DND-41 (cell line): ENCODE data around the gene PIK3R2.

Experiments
- ATAC-seq: fragments of 200-7000 bp; cut with Tn5 transposase; 3 replicates; pipeline ENCODE4 v1.9.1; 2021; ENCODE audit warnings: low read depth; ENCODE audit not compliant: insufficient read depth
- DNase-seq: peaks from one replicate; pipeline ENCODE4 v3.0.0-alpha.2; 2020
- H2AFZ ChIP-seq: 2 replicates; pipeline ENCODE4 v1.6.0; 2012; ENCODE audit warnings: low read depth, low read length
- H3K27ac ChIP-seq: 2 replicates; pipeline ENCODE4 v1.5.1; 2012; ENCODE audit warnings: low read length, inconsistent platforms
- H3K27me3 ChIP-seq: fragments of 200-600 bp; sonication (generic); 2 replicates; pipeline ENCODE4 v1.6.0; 2012; ENCODE audit warnings: low read length, mild to moderate bottlenecking, inconsistent platforms; ENCODE audit not compliant: insufficient read depth, poor library complexity
- H3K36me3 ChIP-seq: 2 replicates; pipeline ENCODE4 v1.5.1; 2012; ENCODE audit warnings: low read length, inconsistent platforms; ENCODE audit not compliant: insufficient read depth
- H3K4me1 ChIP-seq: 2 replicates; pipeline ENCODE4 v1.5.1; 2012; ENCODE audit warnings: mild to moderate bottlenecking, low read length; ENCODE audit not compliant: insufficient read depth
- H3K4me2 ChIP-seq: 2 replicates; pipeline ENCODE4 v1.6.0; 2012; ENCODE audit warnings: mild to moderate bottlenecking, moderate library complexity, low read length, inconsistent platforms; ENCODE audit not compliant: insufficient read depth
- H3K4me3 ChIP-seq, 2 experiments: fragments of 200-600 bp in 1 of 2; shearing (Covaris generic) in 1 of 2; 2 replicates each; pipeline ENCODE4 v1.5.1; 2012 to 2016; ENCODE audit warnings: inconsistent platforms in 2 of 2, low read length in 2 of 2, mild to moderate bottlenecking in 2 of 2, low read depth in 1 of 2, moderate library complexity in 1 of 2
- H3K79me2 ChIP-seq: 2 replicates; pipeline ENCODE4 v1.6.0; 2012; ENCODE audit warnings: low read length, inconsistent platforms; ENCODE audit not compliant: insufficient read depth
- H3K9ac ChIP-seq: 2 replicates; pipeline ENCODE4 v1.6.0; 2012; ENCODE audit warnings: low read depth, mild to moderate bottlenecking, inconsistent platforms, low read length, moderate library complexity
- H3K9me3 ChIP-seq: 2 replicates; pipeline ENCODE4 v1.5.1; 2012; ENCODE audit warnings: low read length, moderate library complexity, mild to moderate bottlenecking, inconsistent platforms; ENCODE audit not compliant: insufficient read depth, severe bottlenecking
- H4K20me1 ChIP-seq: 2 replicates; pipeline ENCODE4 v1.6.0; 2012; ENCODE audit warnings: low read length; ENCODE audit not compliant: insufficient read depth
- CTCF ChIP-seq: IDR thresholded peaks from 2 replicates; pipeline ENCODE4 v1.5.1; 2012; ENCODE audit warnings: borderline replicate concordance, low read length, moderate library complexity, mild to moderate bottlenecking; ENCODE audit not compliant: poor library complexity, severe bottlenecking; ENCODE audit errors: extremely low read depth
- EZH2 ChIP-seq: IDR thresholded peaks from 3 replicates; pipeline ENCODE4 v1.6.1; 2012; ENCODE audit warnings: borderline replicate concordance, low read depth, mild to moderate bottlenecking, moderate library complexity, low read length, inconsistent platforms; ENCODE audit not compliant: severe bottlenecking

PIK3R2 gene

GRCh38 chr19:18197941-18198340, 45.0 kb downstream of the PIK3R2 start:
- Histone ChIP-seq H3K27me3 (no peaks in the 10 kb centered on the region), H3K27ac (no peak overlapping the region), H3K9ac (no peak overlapping the region), H3K4me2 (no peak overlapping the region), H3K9me3 (no peaks in the 10 kb centered on the region), H3K36me3 (peaks cover 26% of the 10 kb centered on the region), H2AFZ (no peak overlapping the region), H3K4me1 (peaks cover 18% of the 10 kb centered on the region), H4K20me1 (peaks cover 12% of the 10 kb centered on the region; the same call in 1 of the 2 replicates), H3K4me3 (no peak overlapping the region), H3K79me2 (peaks cover 10% of the 10 kb centered on the region)
- no peak for ATAC-seq
- no peak for TF ChIP-seq CTCF
- no peak for TF ChIP-seq EZH2
- no peak for DNase-seq

DNA sequence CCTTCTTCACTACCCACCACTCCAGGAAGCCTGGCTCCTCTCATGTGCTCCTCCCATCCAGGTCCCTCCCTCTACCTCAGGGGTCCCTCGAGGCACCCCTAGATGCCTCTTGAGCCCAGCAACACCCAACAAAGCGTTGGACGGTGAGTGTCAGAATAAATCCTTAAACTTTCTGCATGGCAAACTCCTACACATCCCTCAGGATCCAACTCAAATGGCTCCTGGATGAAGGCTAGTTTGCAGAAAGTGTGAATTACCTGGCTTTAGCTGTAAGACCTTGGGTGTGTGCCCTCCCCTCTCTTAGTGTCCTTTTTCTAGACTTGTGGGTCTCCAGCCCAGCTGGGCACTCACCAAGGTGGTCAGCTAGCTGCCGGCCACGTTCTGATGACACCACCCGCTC, 45.4 kb downstream of the PIK3R2 start:
- Histone ChIP-seq H3K79me2 (peaks cover 13% of the 10 kb centered on the region), H3K9me3 (no peaks in the 10 kb centered on the region), H3K36me3 (peaks cover 26% of the 10 kb centered on the region), H3K27ac (no peak overlapping the region), H4K20me1 (peaks cover 14% of the 10 kb centered on the region; the same call in 1 of the 2 replicates), H3K27me3 (no peaks in the 10 kb centered on the region), H3K4me2 (no peak overlapping the region), H3K4me3 (no peak overlapping the region), H3K9ac (no peak overlapping the region), H2AFZ (no peak overlapping the region), H3K4me1 (peaks cover 22% of the 10 kb centered on the region)
- DNase-seq (no peak), ATAC-seq (no peak)
- TF ChIP-seq CTCF (no peak), EZH2 (no peak)

DNA sequence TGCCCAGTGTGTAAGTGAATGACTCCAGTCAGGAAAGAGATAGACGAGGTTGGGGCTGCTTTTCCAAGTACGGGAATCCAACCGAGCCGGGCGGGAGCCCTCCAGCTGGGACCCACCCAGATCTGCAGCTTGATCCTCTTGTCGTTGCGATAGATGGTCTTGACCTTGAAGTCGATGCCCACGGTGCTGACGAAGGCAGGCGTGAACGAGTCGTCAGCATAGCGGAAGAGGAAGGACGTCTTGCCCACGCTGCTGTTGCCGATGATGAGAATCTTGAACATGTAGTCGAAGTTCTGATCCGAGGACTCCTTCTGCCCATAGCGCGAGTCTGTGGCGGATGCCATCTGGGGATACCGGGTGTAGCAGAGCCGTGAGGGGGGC, 49.4 kb downstream of the PIK3R2 start:
- Histone ChIP-seq H4K20me1 (peaks cover 11% of the 10 kb centered on the region; the same call in 1 of the 2 replicates), H3K79me2 (0 out of 2 replicates have a peak, but pooled peaks cover 4% of the 10 kb centered on the region), H3K9me3 (no peaks in the 10 kb centered on the region), H3K36me3 (peaks cover 13% of the 10 kb centered on the region; the same call in 1 of the 2 replicates), H3K9ac (no peak overlapping the region), H3K27me3 (no peaks in the 10 kb centered on the region), H3K27ac (no peak overlapping the region), H3K4me2 (peak overlapping the region; percentile 95; the same call in 1 of the 2 replicates), H3K4me1 (peaks cover 29% of the 10 kb centered on the region), H3K4me3 (no peak overlapping the region), H2AFZ (no peak overlapping the region)
- ATAC-seq (no peak), DNase-seq (no peak)
- TF ChIP-seq EZH2 (no peak), CTCF (no peak)
